Thyroid gland (tissue), 4 donors: ENCODE data around the gene FCN3. TPM values are rescaled to one million over a fixed set of nuclear protein-coding genes. Genes with fewer than 3 reads are reported as not detected.

Source experiments
- DNase-seq, 2 donors: peaks; one replicate each; pipeline ENCODE4 v3.0.0-alpha.2; 2019
- H3K27ac ChIP-seq, 3 donors: fragments of 200-600 bp; sonication (generic); 1 replicate in 2 of 3; 2 replicates in 1 of 3; pipeline ENCODE4 v1.5.1; 2016 to 2019; ENCODE audit warnings: mild to moderate bottlenecking in 1 of 3, moderate library complexity in 1 of 3
- H3K27me3 ChIP-seq: fragments of 200-600 bp; sonication (generic); one replicate; pipeline ENCODE4 v1.5.1; 2019
- H3K36me3 ChIP-seq, 2 donors: fragments of 200-600 bp; sonication (generic); one replicate each; pipeline ENCODE4 v1.5.1; 2016 to 2019
- H3K4me1 ChIP-seq, 2 donors: fragments of 200-600 bp; sonication (generic); one replicate each; pipeline ENCODE4 v1.5.1; 2017 to 2019
- H3K4me3 ChIP-seq, 3 donors: fragments of 200-600 bp; sonication (generic); replicated peaks in 1 of 3; 1 replicate in 2 of 3; 2 replicates in 1 of 3; pipeline ENCODE4 v1.5.1; 2016; ENCODE audit warnings: mild to moderate bottlenecking in 1 of 3
- H3K9me3 ChIP-seq: fragments of 200-600 bp; sonication (generic); one replicate; pipeline ENCODE4 v1.5.1; 2017
- CTCF ChIP-seq, 6 experiments: fragments of 200-600 bp in 3 of 6; fragments of 450-650 bp in 3 of 6; sonication (generic) in 3 of 6; IDR thresholded peaks; one replicate each; pipeline ENCODE4 v1.5.1; 2016 to 2019; ENCODE audit warnings: antibody characterized with exemption in 6 of 6, mild to moderate bottlenecking in 2 of 6, inconsistent platforms in 1 of 6, moderate library complexity in 1 of 6
- POLR2A ChIP-seq, 2 donors: fragments of 450-650 bp; IDR thresholded peaks; one replicate each; pipeline ENCODE4 v1.6.1; 2017; ENCODE audit warnings: antibody characterized with exemption in 2 of 2, mild to moderate bottlenecking in 2 of 2, moderate library complexity in 1 of 2
- WGBS, 2 donors: methylation state at CpG; one replicate each; pipeline ENCODE4 v1.1.5; 2017; 5-methylcytosine and 5-hydroxymethylcytosine counted together
- intact Hi-C: fragments of 100-400 bp; cut with DNase I; formaldehyde crosslinking; loops from one replicate; pipeline ENCODE4 v1.15.1; 2023
- total RNA-seq, 4 donors: library from RNA; depleted of rRNA; stranded (reverse); fragments of >200 nt; gene quantifications; one replicate each; pipeline ENCODE4 v1.2.3, GENCODE V29; 2016

Gene FCN3
- total RNA-seq, 4 donors from 2014 or later: 7.4 to 33.4 (median 10.7) TPM

DNA sequence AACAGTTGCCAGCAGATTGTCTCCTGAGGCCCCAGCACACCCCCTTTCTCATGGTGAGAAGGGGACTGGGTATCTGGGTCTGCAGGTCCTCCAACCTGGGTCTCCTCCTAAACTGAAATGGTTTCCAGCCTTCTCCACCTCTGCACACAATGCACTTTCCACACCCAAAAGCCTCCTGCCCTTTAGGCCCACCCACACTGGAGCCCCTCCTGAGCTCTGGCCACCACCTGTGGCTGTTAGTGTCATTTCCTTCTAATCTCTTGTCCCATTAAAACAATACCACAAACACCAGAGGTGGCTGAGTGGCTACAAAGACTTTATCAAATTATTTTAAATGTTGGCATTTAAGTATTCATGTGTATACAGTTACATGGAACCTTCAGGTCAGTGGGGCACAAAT lies 29.3 kb upstream of the FCN3 start:
- Histone ChIP-seq H3K27me3 (no peaks in the 10 kb centered on the region), H3K4me1 (peaks cover 20 to 49% of the 10 kb centered on the region in 2 donors), H3K36me3 (peaks cover 13 to 25% of the 10 kb centered on the region in 2 donors), H3K4me3 (no peak overlapping the region), H3K27ac (peak overlapping the region in 2 of 3 donors; percentile 69 to 79), H3K9me3 (no peaks in the 10 kb centered on the region)
- TF ChIP-seq POLR2A (IDR thresholded peaks at IDR 0.05): no peak
- no peak for TF ChIP-seq CTCF (IDR thresholded peaks at IDR 0.05)
- no peak for DNase-seq
- intact Hi-C loops: loop anchor here (5.0 kb wide), 2 partner anchors 203 to 258 kb away; no protein-coding TSS in a partner anchor

DNA sequence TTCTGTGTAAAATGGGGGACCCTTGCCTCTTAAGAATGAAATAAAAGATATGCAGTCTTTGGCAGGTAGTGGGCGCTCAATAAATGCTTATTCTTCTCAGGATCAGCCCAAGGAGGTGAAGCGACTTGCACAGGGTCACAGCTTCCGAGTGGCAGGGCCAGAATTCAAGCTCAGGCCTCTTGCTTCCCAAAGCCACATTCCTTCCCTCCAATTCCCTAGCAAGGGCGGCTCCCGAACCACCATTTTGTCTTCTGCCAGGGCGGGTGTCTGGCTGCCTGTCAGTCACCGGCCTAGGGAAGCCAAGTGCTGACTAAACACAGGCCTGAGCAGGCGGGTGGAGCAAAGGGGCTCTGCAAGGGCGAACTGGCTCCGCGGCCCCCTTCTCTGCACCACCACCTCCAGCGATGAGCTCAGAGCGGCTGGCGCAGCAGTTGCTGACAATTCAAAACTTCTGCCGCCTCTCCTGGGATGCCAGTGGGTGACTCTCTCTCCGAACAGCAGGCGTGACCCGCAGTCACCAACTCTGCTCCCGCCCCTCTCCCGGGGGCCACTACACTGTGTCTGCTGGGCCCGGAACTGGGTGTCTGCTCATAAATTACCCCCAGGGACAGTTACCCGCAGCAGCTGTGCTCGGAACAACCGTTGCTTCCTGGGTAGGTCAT lies 28.6 kb upstream of the FCN3 start:
- 67 to 68% methylated on average over 9 to 22 of the region's 24 CpGs for WGBS, 2 donors
- DNase-seq: peak; percentile 41 to 47
- no peak for TF ChIP-seq POLR2A (IDR thresholded peaks at IDR 0.05)
- peaks cover 13 to 17% of the 10 kb centered on the region in 2 donors for H3K36me3 ChIP-seq
- peaks cover 20 to 49% of the 10 kb centered on the region in 2 donors for H3K4me1 ChIP-seq
- no peak overlapping the region for H3K4me3 ChIP-seq
- H3K9me3 ChIP-seq: no peaks in the 10 kb centered on the region
- no peaks in the 10 kb centered on the region for H3K27me3 ChIP-seq
- peak overlapping the region; percentile 68 to 79 (median 69) for H3K27ac ChIP-seq
- intact Hi-C loops: loop anchor here (5.0 kb wide), 2 partner anchors 204 to 259 kb away; no protein-coding TSS in a partner anchor

DNA sequence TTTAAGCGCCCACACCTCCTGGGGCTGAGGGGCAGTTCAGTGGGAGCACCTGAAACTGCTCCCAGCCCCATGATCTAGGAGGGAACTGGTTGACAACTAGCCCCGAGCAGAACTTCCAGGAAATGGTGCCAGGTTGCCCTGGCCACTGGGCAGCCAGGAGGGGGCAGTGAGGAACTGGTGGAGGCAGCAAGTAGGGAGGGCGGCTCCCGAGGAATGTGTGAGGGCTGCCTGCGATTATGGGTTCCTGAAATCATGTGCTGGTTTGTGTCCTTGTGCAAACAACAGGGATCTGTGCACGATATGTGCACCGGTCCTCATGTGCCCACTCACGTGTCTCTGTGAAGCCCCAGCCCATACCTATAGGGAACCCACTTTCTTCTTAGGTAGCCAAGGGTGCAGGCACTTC lies 27.7 kb upstream of the FCN3 start:
- intact Hi-C loops: loop anchor here (5.0 kb wide), 2 partner anchors 205 to 260 kb away; no protein-coding TSS in a partner anchor
- H3K27ac ChIP-seq: peak overlapping the region; percentile 69 to 79 (median 70)
- 19 to 23% methylated on average over 6 to 8 of the region's 8 CpGs for WGBS, 2 donors

GRCh38 chr1:27400963-27401341 lies 26.3 kb upstream of the FCN3 start:
- Histone ChIP-seq H3K27ac (no peak overlapping the region), H3K9me3 (no peaks in the 10 kb centered on the region), H3K27me3 (no peaks in the 10 kb centered on the region), H3K36me3 (no peaks in the 10 kb centered on the region), H3K4me1 (peaks cover 20 to 39% of the 10 kb centered on the region in 2 donors), H3K4me3 (no peak overlapping the region)
- intact Hi-C loops: loop anchor here (5.0 kb wide), 2 partner anchors 206 to 261 kb away; no protein-coding TSS in a partner anchor
- WGBS, 2 donors: 93 to 95% methylated on average over 5 of the region's 5 CpGs
- no peak for DNase-seq
- TF ChIP-seq POLR2A (IDR thresholded peaks at IDR 0.05): no peak
- TF ChIP-seq CTCF (IDR thresholded peaks at IDR 0.05): no peak

More for the DNA sequence above, 27.7 kb upstream of the FCN3 start:
- Histone ChIP-seq H3K27me3 (no peaks in the 10 kb centered on the region), H3K4me3 (no peak overlapping the region), H3K36me3 (peaks cover 5 to 10% of the 10 kb centered on the region in 2 donors), H3K9me3 (no peaks in the 10 kb centered on the region), H3K4me1 (peaks cover 20 to 49% of the 10 kb centered on the region in 2 donors)
- DNase-seq: peak; percentile 89 to 92
- TF ChIP-seq CTCF (IDR thresholded peaks at IDR 0.05): peak; percentile 38 to 91 (median 80)
- TF ChIP-seq POLR2A (IDR thresholded peaks at IDR 0.05): peak in 1 of 2 donors; percentile 16

DNA sequence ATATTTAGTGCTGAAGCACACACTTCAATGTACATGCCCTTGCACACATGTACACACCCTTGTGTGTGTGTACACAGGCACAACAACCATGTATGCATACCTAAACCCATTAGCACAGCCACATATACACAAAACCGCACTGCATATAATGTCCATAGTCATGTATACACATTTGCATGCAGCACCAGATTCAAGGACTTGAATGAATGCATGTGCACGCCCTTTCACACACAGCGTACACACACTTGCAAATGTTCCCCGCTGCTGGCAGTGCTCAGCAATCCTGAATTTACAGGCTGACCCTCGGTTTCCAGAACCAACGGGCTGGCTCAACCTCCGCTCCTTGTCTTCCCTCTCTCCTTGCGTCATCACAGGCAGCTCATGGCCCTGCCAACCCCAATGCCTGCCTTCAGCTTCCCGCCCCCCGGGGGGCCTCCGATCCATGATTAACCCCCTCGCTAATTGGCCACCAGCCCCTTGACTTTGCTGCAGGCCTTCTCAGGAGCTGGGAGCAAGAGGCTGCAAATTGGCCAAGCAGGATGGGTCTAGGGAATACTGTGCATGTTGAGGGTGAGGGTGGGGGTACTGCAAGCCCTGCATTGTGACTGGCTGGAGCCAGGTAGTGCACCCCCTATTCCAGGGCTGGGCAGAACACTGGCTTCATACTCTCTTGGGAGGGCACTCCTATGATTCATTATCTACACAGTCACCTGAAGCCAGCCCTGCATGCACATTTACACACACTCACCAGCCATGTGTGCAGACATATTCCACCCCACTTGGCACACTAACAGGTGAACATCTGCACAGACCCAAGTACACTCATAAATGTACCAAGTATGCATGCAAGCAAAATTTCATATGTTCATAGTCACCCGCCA lies 25.7 kb upstream of the FCN3 start:
- WGBS, 2 donors: 44 to 50% methylated on average over 11 to 13 of the region's 13 CpGs
- peaks cover 20 to 37% of the 10 kb centered on the region in 2 donors for H3K4me1 ChIP-seq
- TF ChIP-seq POLR2A (IDR thresholded peaks at IDR 0.05) (no peak), CTCF (IDR thresholded peaks at IDR 0.05) (no peak)
- intact Hi-C loops: loop anchor here (5.0 kb wide), 2 partner anchors 207 to 262 kb away; no protein-coding TSS in a partner anchor
- no peak for DNase-seq
- no peaks in the 10 kb centered on the region for H3K27me3 ChIP-seq
- H3K4me3 ChIP-seq: no peak overlapping the region
- H3K9me3 ChIP-seq: no peaks in the 10 kb centered on the region
- H3K27ac ChIP-seq: no peak overlapping the region
- H3K36me3 ChIP-seq: no peaks in the 10 kb centered on the region
